SK-N-SH (cell line): Measurements from ENCODE around the gene HYAL1. TPM values are rescaled to one million over a fixed set of nuclear protein-coding genes. Genes with fewer than 3 reads are reported as not detected.

ENCODE experiments used
- CTCF ChIA-PET: fragments of 300-600, 350-600 bp; formaldehyde crosslinking; extraction: SDS; loops from one replicate; lab custom pipeline; 2021; lab: Yijun Ruan, JAX
- POLR2A ChIA-PET: fragments of 350-600 bp; sonication (Branson Sonifier 250); formaldehyde crosslinking; extraction: SDS; loops from one replicate; lab custom pipeline; 2020; ENCODE audit warnings: antibody characterized with exemption, inconsistent platforms; lab: Yijun Ruan, JAX
- DNase-seq: peaks from one replicate; pipeline ENCODE4 v3.0.0; 2012
- H2AFZ ChIP-seq: fragments of 200-600 bp; sonication (generic); 2 replicates; pipeline ENCODE4 v1.8.1; 2016; ENCODE audit warnings: antibody characterized with exemption, mild to moderate bottlenecking, low read depth
- H3F3A ChIP-seq: fragments of 200-600 bp; sonication (generic); replicated peaks from 2 replicates; pipeline ENCODE3; 2016; ENCODE audit warnings: antibody characterized with exemption, mild to moderate bottlenecking; ENCODE audit not compliant: insufficient read depth
- H3K27ac ChIP-seq, 2 experiments: fragments of 200-500 bp in 1 of 2; fragments of 200-600 bp in 1 of 2; sonication (Bioruptor generic) in 1 of 2; sonication (generic), shearing (Covaris generic) in 1 of 2; 2 replicates each; pipeline versions ENCODE4 v1.5.1 to v1.6.1; 2014 to 2016; ENCODE audit warnings: low read depth in 2 of 2, inconsistent platforms in 1 of 2, low read length in 1 of 2, mild to moderate bottlenecking in 1 of 2, mixed read lengths in 1 of 2
- H3K27me3 ChIP-seq: fragments of 200-600 bp; sonication (generic), shearing (Covaris generic); 2 replicates; pipeline ENCODE4 v1.6.1; 2016; ENCODE audit warnings: mixed run types; ENCODE audit not compliant: insufficient read depth
- H3K36me3 ChIP-seq, 2 experiments: fragments of 200-500 bp in 1 of 2; fragments of 200-600 bp in 1 of 2; sonication (Bioruptor generic) in 1 of 2; sonication (generic) in 1 of 2; replicated peaks in 1 of 2; 2 replicates each; pipeline versions ENCODE3 to v1.5.1; 2014 to 2016; ENCODE audit warnings: low read length in 1 of 2, mild to moderate bottlenecking in 1 of 2; ENCODE audit not compliant: insufficient read depth in 2 of 2, control insufficient read depth in 1 of 2
- H3K4me1 ChIP-seq, 2 experiments: fragments of 200-500 bp in 1 of 2; fragments of 200-600 bp in 1 of 2; sonication (Bioruptor generic) in 1 of 2; sonication (generic), shearing (Covaris generic) in 1 of 2; 2 replicates each; pipeline versions ENCODE4 v1.5.1 to v1.6.1; 2014 to 2016; ENCODE audit warnings: low read depth in 1 of 2, low read length in 1 of 2, mixed run types in 1 of 2; ENCODE audit not compliant: insufficient read depth in 2 of 2, control insufficient read depth in 1 of 2
- H3K4me2 ChIP-seq: fragments of 200-600 bp; sonication (generic), shearing (Covaris generic); 2 replicates; pipeline ENCODE4 v1.6.1; 2017; ENCODE audit warnings: mixed run types
- H3K4me3 ChIP-seq, 2 experiments: fragments of 200-500 bp in 1 of 2; fragments of 200-600 bp in 1 of 2; sonication (Bioruptor generic) in 1 of 2; sonication (generic), shearing (Covaris generic) in 1 of 2; 2 replicates each; pipeline versions ENCODE4 v1.5.1 to v1.8.1; 2014 to 2016; ENCODE audit warnings: low read depth in 2 of 2, inconsistent platforms in 1 of 2, low read length in 1 of 2, mild to moderate bottlenecking in 1 of 2, mixed read lengths in 1 of 2, moderate library complexity in 1 of 2
- H3K79me2 ChIP-seq: fragments of 200-600 bp; sonication (generic); 2 replicates; pipeline ENCODE4 v1.8.1; 2017; ENCODE audit warnings: mild to moderate bottlenecking; ENCODE audit not compliant: insufficient read depth
- H3K9ac ChIP-seq: fragments of 200-600 bp; sonication (generic); 2 replicates; pipeline ENCODE4 v1.6.1; 2017; ENCODE audit warnings: mixed run types
- H3K9me2 ChIP-seq: fragments of 200-600 bp; sonication (generic); 2 replicates; pipeline ENCODE4 v1.6.1; 2017; ENCODE audit warnings: mixed run types
- H3K9me3 ChIP-seq: fragments of 200-600 bp; sonication (generic); 2 replicates; pipeline ENCODE4 v1.6.1; 2017; ENCODE audit warnings: mixed run types, mild to moderate bottlenecking, moderate library complexity
- H4K20me1 ChIP-seq: fragments of 200-600 bp; sonication (generic); 2 replicates; pipeline ENCODE4 v1.6.1; 2017; ENCODE audit warnings: mild to moderate bottlenecking, mixed run types; ENCODE audit not compliant: insufficient read depth
- EP300 ChIP-seq, 2 experiments: IDR thresholded peaks; 2 replicates each; pipeline versions ENCODE4 v1.4.0 to v1.6.1; 2012; ENCODE audit warnings: borderline replicate concordance in 1 of 2, low read depth in 1 of 2, low read length in 1 of 2
- FOXJ3 ChIP-seq: sonication (generic); formaldehyde crosslinking; IDR thresholded peaks from 2 replicates; pipeline ENCODE4 v1.5.1; 2020; ENCODE audit warnings: mild to moderate bottlenecking, missing genetic modification reagents
- FOXM1 ChIP-seq: IDR thresholded peaks from 2 replicates; pipeline ENCODE4 v1.4.0; 2012; ENCODE audit warnings: low read depth, mild to moderate bottlenecking
- GABPA ChIP-seq: IDR thresholded peaks from 2 replicates; pipeline ENCODE4 v1.4.0; 2012; ENCODE audit warnings: low read depth, mild to moderate bottlenecking
- GATA2 ChIP-seq: sonication (generic); formaldehyde crosslinking; IDR thresholded peaks from 2 replicates; pipeline ENCODE4 v1.5.0; 2020; ENCODE audit warnings: mild to moderate bottlenecking, missing genetic modification reagents
- IRF3 ChIP-seq: fragments of 150-350 bp; IDR thresholded peaks from 2 replicates; pipeline ENCODE4 v1.6.1; 2016; ENCODE audit warnings: mild to moderate bottlenecking, low read depth, low read length
- MXI1 ChIP-seq: IDR thresholded peaks from 2 replicates; pipeline ENCODE4 v1.6.1; 2012; ENCODE audit warnings: mild to moderate bottlenecking, low read depth, low read length, improper control_type of control experiment
- NRF1 ChIP-seq: IDR thresholded peaks from 2 replicates; pipeline ENCODE4 v1.6.1; 2012; ENCODE audit warnings: low read depth, mild to moderate bottlenecking, low read length
- POLR2AphosphoS5 ChIP-seq: IDR thresholded peaks from 2 replicates; pipeline ENCODE4 v1.6.1; 2012; ENCODE audit warnings: low read depth, low read length
- RAD21 ChIP-seq: IDR thresholded peaks from 2 replicates; pipeline ENCODE4 v1.6.1; 2012; ENCODE audit warnings: mild to moderate bottlenecking, low read length
- RCOR1 ChIP-seq: fragments of 150-350 bp; IDR thresholded peaks from 2 replicates; pipeline ENCODE4 v1.6.1; 2017; ENCODE audit warnings: antibody characterized with exemption, low read length
- RXRA ChIP-seq: IDR thresholded peaks from 2 replicates; pipeline ENCODE4 v1.4.0; 2012; ENCODE audit warnings: low read depth, mild to moderate bottlenecking, borderline replicate concordance
- SIN3A ChIP-seq: IDR thresholded peaks from 2 replicates; pipeline ENCODE4 v1.6.1; 2012; ENCODE audit warnings: low read depth, mild to moderate bottlenecking, low read length, moderate library complexity, borderline replicate concordance
- SMC3 ChIP-seq: IDR thresholded peaks from 2 replicates; pipeline ENCODE4 v1.6.1; 2012; ENCODE audit warnings: low read depth, low read length, improper control_type of control experiment
- TAF1 ChIP-seq: IDR thresholded peaks from 2 replicates; pipeline ENCODE4 v1.6.1; 2012; ENCODE audit warnings: low read depth, mild to moderate bottlenecking, low read length, moderate library complexity, borderline replicate concordance
- WGBS: methylation state at CpG from one replicate; pipeline ENCODE4 v1.1.6; 2017; ENCODE audit warnings: low lambda C conversion rate; 5-methylcytosine and 5-hydroxymethylcytosine counted together
- polyA plus RNA-seq, 3 experiments: library from polyadenylated mRNA; depleted of rRNA; stranded (reverse); fragments of >200 nt; gene quantifications; 2 replicates each; pipeline ENCODE4 v1.2.3, GENCODE V29; 2012
- TF ChIP-seq, protein P1 (sequence below): fragments of 150-350 bp; IDR thresholded peaks from 2 replicates; pipeline ENCODE4 v1.6.1; 2017; ENCODE audit warnings: antibody characterized with exemption, low read length, low read depth, borderline replicate concordance
- TF ChIP-seq, protein P2 (sequence below): IDR thresholded peaks from 2 replicates; pipeline ENCODE4; 2012

Gene HYAL1
- polyA plus RNA-seq, 1 of the 3 experiments (the other 2 are of a cell fraction) = 0.30 TPM

DNA sequence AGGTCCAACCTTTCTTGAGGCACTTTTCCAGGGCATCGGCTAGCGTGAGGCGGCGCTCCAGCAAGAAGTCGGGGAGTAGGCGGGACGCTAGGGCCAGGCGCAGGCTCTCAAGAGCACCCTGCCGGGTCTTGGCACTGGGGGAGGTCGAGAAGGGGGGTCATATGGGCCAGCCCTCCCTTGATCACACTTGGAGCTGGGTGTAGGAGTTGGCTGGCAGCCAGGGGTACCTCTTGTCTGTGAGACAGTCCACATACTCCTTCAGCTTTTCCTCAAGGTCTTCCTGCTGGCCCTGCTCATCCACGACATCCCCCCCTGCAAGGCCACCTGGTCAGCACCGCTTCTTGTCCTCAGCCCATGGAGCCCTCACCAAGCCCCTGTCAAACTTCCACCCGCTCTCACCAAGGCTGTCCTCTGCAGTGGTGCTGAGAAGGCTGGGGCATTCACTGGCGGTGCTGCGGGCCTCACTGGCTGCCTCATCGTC is 13.2 kb downstream of the HYAL1 start:
- Histone ChIP-seq H3K27ac (no peak overlapping the region), H2AFZ (no peak overlapping the region), H3K4me2 (no peak overlapping the region), H3K79me2 (peaks cover 20% of the 10 kb centered on the region), H3K4me1 (peaks cover 3 to 16% of the 10 kb centered on the region in 2 experiments; a peak in 2 of 4 replicates), H3K9me3 (no peaks in the 10 kb centered on the region), H3K9me2 (no peaks in the 10 kb centered on the region), H3K36me3 (peaks cover 3 to 29% of the 10 kb centered on the region in 2 experiments), H3F3A (no peaks in the 10 kb centered on the region), H3K27me3 (no peaks in the 10 kb centered on the region), H4K20me1 (no peaks in the 10 kb centered on the region), H3K9ac (no peak overlapping the region), H3K4me3 (no peak overlapping the region)
- WGBS = 93% methylated on average over 13 of the region's 16 CpGs
- ChIA-PET CTCF (interaction anchor here (0.7 to 1.6 kb wide), 6 partner anchors 15 to 98 kb away, joined by 3 to 10 read pairs (median 5); partner anchors contain the start of gene HYAL2), POLR2A (no interaction called here)
- no peak for DNase-seq
- TF ChIP-seq GABPA (no peak), RCOR1 (no peak), EP300 (IDR thresholded peaks at IDR 0.05; ENCODE audit: borderline replicate concordance in 1 of 2, low read depth in 1 of 2, low read length in 1 of 2) (no peak), RXRA (no peak), MXI1 (no peak), POLR2AphosphoS5 (no peak), IRF3 (no peak), GATA2 (CRISPR knock-in tag) (no peak), NRF1 (no peak), FOXJ3 (CRISPR knock-in tag) (no peak), FOXM1 (no peak), TAF1 (no peak), SIN3A (no peak), RAD21 (no peak), SMC3 (no peak)
- TF ChIP-seq, protein P1, sequence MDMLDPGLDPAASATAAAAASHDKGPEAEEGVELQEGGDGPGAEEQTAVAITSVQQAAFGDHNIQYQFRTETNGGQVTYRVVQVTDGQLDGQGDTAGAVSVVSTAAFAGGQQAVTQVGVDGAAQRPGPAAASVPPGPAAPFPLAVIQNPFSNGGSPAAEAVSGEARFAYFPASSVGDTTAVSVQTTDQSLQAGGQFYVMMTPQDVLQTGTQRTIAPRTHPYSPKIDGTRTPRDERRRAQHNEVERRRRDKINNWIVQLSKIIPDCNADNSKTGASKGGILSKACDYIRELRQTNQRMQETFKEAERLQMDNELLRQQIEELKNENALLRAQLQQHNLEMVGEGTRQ = no peak
- TF ChIP-seq, protein P2, sequence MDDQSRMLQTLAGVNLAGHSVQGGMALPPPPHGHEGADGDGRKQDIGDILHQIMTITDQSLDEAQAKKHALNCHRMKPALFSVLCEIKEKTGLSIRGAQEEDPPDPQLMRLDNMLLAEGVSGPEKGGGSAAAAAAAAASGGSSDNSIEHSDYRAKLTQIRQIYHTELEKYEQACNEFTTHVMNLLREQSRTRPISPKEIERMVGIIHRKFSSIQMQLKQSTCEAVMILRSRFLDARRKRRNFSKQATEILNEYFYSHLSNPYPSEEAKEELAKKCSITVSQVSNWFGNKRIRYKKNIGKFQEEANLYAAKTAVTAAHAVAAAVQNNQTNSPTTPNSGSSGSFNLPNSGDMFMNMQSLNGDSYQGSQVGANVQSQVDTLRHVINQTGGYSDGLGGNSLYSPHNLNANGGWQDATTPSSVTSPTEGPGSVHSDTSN = no peak
